HL-60 (cell line): Measurements from ENCODE around the gene SH3PXD2A.

Source experiments
- DNase-seq, 2 experiments: peaks; one replicate each; pipeline ENCODE4 v3.0.0-alpha.2; 2010 to 2020; ENCODE audit warnings: low read depth in 1 of 2, low spot score in 1 of 2
- H3K27ac ChIP-seq: fragments of 250-450 bp; sonication (Bioruptor Pico); replicated peaks from 2 replicates; pipeline ENCODE4 v1.5.1; 2020; ENCODE audit warnings: mild to moderate bottlenecking, moderate library complexity
- H3K27me3 ChIP-seq: fragments of 250-450 bp; sonication (Bioruptor Pico); 2 replicates; pipeline ENCODE4 v1.5.1; 2021; ENCODE audit warnings: mild to moderate bottlenecking, moderate library complexity; ENCODE audit not compliant: insufficient read depth, poor library complexity, severe bottlenecking
- H3K4me3 ChIP-seq: replicated peaks from 2 replicates; pipeline ENCODE4 v1.5.1; 2011; ENCODE audit warnings: mild to moderate bottlenecking, control low read depth, low read length; ENCODE audit not compliant: insufficient read depth
- CTCF ChIP-seq: IDR thresholded peaks from one replicate; pipeline ENCODE4 v1.5.1; 2011; ENCODE audit warnings: low read length, control low read depth, inconsistent platforms; ENCODE audit not compliant: insufficient read depth
- GABPA ChIP-seq: IDR thresholded peaks from 2 replicates; pipeline ENCODE4 v1.6.1; 2012; ENCODE audit warnings: low read depth
- POLR2AphosphoS5 ChIP-seq: IDR thresholded peaks from 2 replicates; pipeline ENCODE4 v1.6.1; 2012; ENCODE audit warnings: low read depth
- SPI1 ChIP-seq: IDR thresholded peaks from 2 replicates; pipeline ENCODE4 v1.6.1; 2012; ENCODE audit warnings: low read depth, mild to moderate bottlenecking, borderline replicate concordance
- TF ChIP-seq, protein P1 (sequence below): IDR thresholded peaks from 2 replicates; pipeline ENCODE4 v1.6.1; 2012; ENCODE audit warnings: low read depth; ENCODE audit not compliant: insufficient replicate concordance

The SH3PXD2A gene

DNA sequence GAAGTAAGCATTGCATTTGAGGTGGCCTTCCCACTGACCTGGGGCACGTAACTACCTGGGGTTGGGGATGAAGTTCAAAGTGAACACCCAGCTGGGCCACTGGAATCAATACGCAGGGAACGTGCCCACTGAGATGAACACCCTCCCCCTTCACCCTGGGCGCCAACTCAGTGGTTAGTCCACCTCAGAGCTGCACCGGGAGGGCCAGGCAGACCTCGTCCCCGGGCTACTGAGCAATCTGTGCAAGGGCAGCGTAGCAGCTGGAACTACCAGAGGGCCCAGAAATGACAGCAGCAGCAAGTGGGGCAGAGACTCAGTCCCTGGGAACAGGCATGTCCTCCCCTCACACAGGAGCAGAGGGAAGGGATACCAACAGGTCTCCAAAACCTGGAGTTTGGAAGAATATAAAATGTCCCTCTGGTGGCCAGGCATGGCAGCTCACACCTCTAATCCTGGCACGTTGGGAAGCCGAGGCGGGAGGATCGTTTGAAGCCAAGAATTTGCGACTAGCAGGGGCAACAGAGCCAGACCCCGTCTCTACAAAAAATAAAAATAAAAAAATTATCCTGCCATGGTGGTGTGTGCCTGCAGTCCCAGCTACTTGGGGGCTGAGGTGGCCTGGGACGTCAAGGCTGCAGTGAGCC, 143.9 kb downstream of the SH3PXD2A start:
- Histone ChIP-seq H3K27ac (no peak overlapping the region), H3K4me3 (no peak overlapping the region), H3K27me3 (no peaks in the 10 kb centered on the region)
- no peak for TF ChIP-seq CTCF
- no peak for TF ChIP-seq SPI1
- TF ChIP-seq GABPA, result no peak
- TF ChIP-seq POLR2AphosphoS5, result no peak
- no peak for DNase-seq

DNA sequence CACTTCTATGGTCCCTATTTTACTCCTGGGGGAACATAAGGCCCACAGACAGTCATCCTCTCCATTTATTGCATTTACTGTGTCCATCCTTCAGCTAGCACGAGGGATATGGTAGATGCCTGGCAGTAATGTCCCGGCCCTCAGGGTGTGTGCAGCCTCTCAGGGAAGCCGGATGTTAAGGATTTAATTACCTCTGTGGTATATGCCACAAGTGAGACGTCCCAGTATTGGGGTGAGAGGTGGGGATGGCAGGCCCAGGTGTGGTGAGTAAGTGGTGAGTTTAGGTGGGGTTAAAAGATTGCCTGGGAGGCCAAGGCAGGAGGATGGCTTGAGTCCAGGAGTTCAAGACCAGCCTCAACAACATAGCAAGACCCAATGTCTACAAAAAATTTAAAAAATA, 144.9 kb downstream of the SH3PXD2A start:
- TF ChIP-seq SPI1 (no peak), CTCF (no peak), POLR2AphosphoS5 (no peak), GABPA (no peak)
- TF ChIP-seq, protein P1, sequence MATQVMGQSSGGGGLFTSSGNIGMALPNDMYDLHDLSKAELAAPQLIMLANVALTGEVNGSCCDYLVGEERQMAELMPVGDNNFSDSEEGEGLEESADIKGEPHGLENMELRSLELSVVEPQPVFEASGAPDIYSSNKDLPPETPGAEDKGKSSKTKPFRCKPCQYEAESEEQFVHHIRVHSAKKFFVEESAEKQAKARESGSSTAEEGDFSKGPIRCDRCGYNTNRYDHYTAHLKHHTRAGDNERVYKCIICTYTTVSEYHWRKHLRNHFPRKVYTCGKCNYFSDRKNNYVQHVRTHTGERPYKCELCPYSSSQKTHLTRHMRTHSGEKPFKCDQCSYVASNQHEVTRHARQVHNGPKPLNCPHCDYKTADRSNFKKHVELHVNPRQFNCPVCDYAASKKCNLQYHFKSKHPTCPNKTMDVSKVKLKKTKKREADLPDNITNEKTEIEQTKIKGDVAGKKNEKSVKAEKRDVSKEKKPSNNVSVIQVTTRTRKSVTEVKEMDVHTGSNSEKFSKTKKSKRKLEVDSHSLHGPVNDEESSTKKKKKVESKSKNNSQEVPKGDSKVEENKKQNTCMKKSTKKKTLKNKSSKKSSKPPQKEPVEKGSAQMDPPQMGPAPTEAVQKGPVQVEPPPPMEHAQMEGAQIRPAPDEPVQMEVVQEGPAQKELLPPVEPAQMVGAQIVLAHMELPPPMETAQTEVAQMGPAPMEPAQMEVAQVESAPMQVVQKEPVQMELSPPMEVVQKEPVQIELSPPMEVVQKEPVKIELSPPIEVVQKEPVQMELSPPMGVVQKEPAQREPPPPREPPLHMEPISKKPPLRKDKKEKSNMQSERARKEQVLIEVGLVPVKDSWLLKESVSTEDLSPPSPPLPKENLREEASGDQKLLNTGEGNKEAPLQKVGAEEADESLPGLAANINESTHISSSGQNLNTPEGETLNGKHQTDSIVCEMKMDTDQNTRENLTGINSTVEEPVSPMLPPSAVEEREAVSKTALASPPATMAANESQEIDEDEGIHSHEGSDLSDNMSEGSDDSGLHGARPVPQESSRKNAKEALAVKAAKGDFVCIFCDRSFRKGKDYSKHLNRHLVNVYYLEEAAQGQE, result no peak
- H3K27me3 ChIP-seq, result no peaks in the 10 kb centered on the region
- no peak overlapping the region for H3K4me3 ChIP-seq
- no peak overlapping the region for H3K27ac ChIP-seq
- DNase-seq, result no peak

GRCh38 chr10:103709341-103709920, 145.9 kb downstream of the SH3PXD2A start:
- TF ChIP-seq CTCF (no peak), SPI1 (no peak), POLR2AphosphoS5 (no peak), GABPA (no peak)
- TF ChIP-seq, protein P1, result no peak
- DNase-seq, result no peak
- Histone ChIP-seq H3K4me3 (no peak overlapping the region), H3K27ac (no peak overlapping the region), H3K27me3 (no peaks in the 10 kb centered on the region)
